ENCODE measurements around the gene ABCD3. TPM values are rescaled to one million over a fixed set of nuclear protein-coding genes. Genes with fewer than 3 reads are reported as not detected.

ABCD3 gene
- total and polyA plus RNA-seq, 2 of the 4 experiments (the other 2 are of a cell fraction) = 13.6 to 32.6 TPM

DNA sequence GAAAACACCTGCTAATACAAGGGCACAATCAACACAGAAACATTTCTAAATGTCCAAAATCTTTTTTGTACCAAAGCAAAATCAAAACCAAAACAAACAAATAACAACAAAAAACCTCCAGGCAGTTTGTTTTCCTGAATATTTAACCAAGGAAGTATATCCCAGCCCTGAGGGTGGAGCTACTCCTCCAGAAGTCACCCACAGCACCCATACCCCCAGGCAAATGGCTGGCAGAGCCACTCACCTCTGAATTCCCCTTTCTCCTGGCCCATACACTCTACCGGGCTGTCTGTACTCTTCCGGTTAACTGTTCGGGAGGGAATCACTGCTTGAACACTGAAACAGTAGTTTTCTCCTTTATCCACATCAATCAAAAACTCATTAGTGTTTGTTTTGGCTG lies 113.9 kb downstream of the ABCD3 start:
- no peak for ATAC-seq (ENCODE audit: low read depth)
- in situ Hi-C loops (cut with MboI; ENCODE audit: low sequenced_read_pairs) = no loop called here

More for the DNA sequence above, 113.9 kb downstream of the ABCD3 start:
- no TSS peak for BruUV-seq (replicated peaks)
- H3K4me3 ChIP-seq (ENCODE audit: insufficient read depth, low read depth, low read length) = no peak overlapping the region
- H3K23ac ChIP-seq (ENCODE audit: low read depth, low read length) = no peak overlapping the region
- H3K36me3 ChIP-seq (ENCODE audit: control insufficient read depth, insufficient read depth, low read length) = peaks cover 63% of the 10 kb centered on the region
- H2AK5ac ChIP-seq (ENCODE audit: low read depth, low read length) = no peak overlapping the region
- WGBS, 2 experiments (ENCODE audit: extremely low coverage in 2 of 2, insufficient read length in 1 of 2) = no CpG with 5 or more reads among the region's 3 CpGs
- H2AFZ ChIP-seq (replicated peaks; ENCODE audit: low read length, poor library complexity) = no peak overlapping the region
- H3K27ac ChIP-seq (ENCODE audit: insufficient read depth, low read length) = no peak overlapping the region
- no peak overlapping the region for H2BK20ac ChIP-seq (ENCODE audit: low read depth, low read length)
- H4K20me1 ChIP-seq (ENCODE audit: insufficient read depth, low read length) = peaks cover 73% of the 10 kb centered on the region
- intact Hi-C loops (cut with micrococcal nuclease) = no loop called here
- H2AK9ac ChIP-seq (replicated peaks; ENCODE audit: low read depth, low read length, poor library complexity) = no peak overlapping the region
- H3K9me3 ChIP-seq (ENCODE audit: control insufficient read depth, insufficient read depth, low read length) = no peaks in the 10 kb centered on the region
- 0 out of 4 replicates have a peak overlapping the region, but pooled peaks of 1 of the 2 experiments have one; percentile 11 for H4K8ac ChIP-seq (ENCODE audit: low read depth in 2 of 2, low read length in 2 of 2)
- H3K9me1 ChIP-seq (ENCODE audit: insufficient read depth, low read length) = peaks cover 10% of the 10 kb centered on the region; the same call in 1 of the 2 replicates
- H2BK15ac ChIP-seq (ENCODE audit: low read depth, low read length) = no peak overlapping the region
- H3K4ac ChIP-seq (ENCODE audit: low read depth, low read length) = no peak overlapping the region
- no peaks in the 10 kb centered on the region for H3K27me3 ChIP-seq (ENCODE audit: control insufficient read depth, insufficient read depth, low read length)
- dilution Hi-C loops (cut with HindIII; ENCODE audit: low sequenced_read_pairs, unreplicated experiment) = loop anchor here (25.0 kb wide), 1 partner anchor 255 kb away; no protein-coding TSS in a partner anchor
- H2BK120ac ChIP-seq (ENCODE audit: low read depth, low read length) = no peak overlapping the region
- peaks cover 6% of the 10 kb centered on the region for H3K4me1 ChIP-seq (ENCODE audit: control insufficient read depth, insufficient read depth, low read length)
- H3K56ac ChIP-seq (ENCODE audit: extremely low read depth, insufficient read depth, low read length) = no peak overlapping the region
- H3K79me1 ChIP-seq (ENCODE audit: low read depth in 1 of 2, low read length in 2 of 2) = peaks cover 18 to 47% of the 10 kb centered on the region in 2 experiments
- no peak overlapping the region for H2BK5ac ChIP-seq (ENCODE audit: low read depth, low read length, poor library complexity, severe bottlenecking)
- TF ChIP-seq SMC3 (IDR thresholded peaks at IDR 0.05; ENCODE audit: low read depth, low read length) (0 out of 2 replicates have a peak, but pooled peaks have one; percentile 5), CEBPB (IDR thresholded peaks at IDR 0.05; ENCODE audit: low read depth, low read length) (no peak), RAD21 (IDR thresholded peaks at IDR 0.05; ENCODE audit: low read length) (0 out of 2 replicates have a peak, but pooled peaks have one; percentile 4)
- ChIA-PET POLR2A (ENCODE audit: unreplicated experiment) (interaction anchor here (0.6 to 4.9 kb wide), 4 partner anchors 9 to 270 kb away, joined by 3 to 24 read pairs (median 4); partner anchors contain the start of gene F3), CTCF (no interaction called here)
- no peak overlapping the region for H3K9ac ChIP-seq (ENCODE audit: low read depth, low read length)
- no peak for DNase-seq
- no peak overlapping the region for H3K4me2 ChIP-seq (ENCODE audit: low read depth, low read length)
- H3K18ac ChIP-seq (ENCODE audit: low read depth, low read length) = no peak overlapping the region
- no peak overlapping the region for H4K5ac ChIP-seq (ENCODE audit: low read depth, low read length)
- H4K91ac ChIP-seq (ENCODE audit: insufficient read depth, low read depth, low read length) = no peak overlapping the region
- no peak overlapping the region for H3K14ac ChIP-seq (replicated peaks; ENCODE audit: low read depth, low read length)
